HUES64 (cell line): ENCODE results near the gene RC3H2.

Experiments used
- H3K27ac ChIP-seq: 2 replicates; pipeline ENCODE4 v1.7.0; 2013; ENCODE audit warnings: low read depth, low read length, inconsistent platforms
- H3K27me3 ChIP-seq: 2 replicates; pipeline ENCODE4 v1.6.1; 2013; ENCODE audit warnings: mild to moderate bottlenecking, low read length; ENCODE audit not compliant: insufficient read depth
- H3K36me3 ChIP-seq: 2 replicates; pipeline ENCODE4 v1.6.1; 2013; ENCODE audit warnings: mild to moderate bottlenecking, low read length; ENCODE audit not compliant: insufficient read depth
- H3K4me1 ChIP-seq: 2 replicates; pipeline ENCODE4 v1.6.1; 2013; ENCODE audit warnings: mild to moderate bottlenecking, low read length, moderate library complexity; ENCODE audit not compliant: insufficient read depth
- H3K4me3 ChIP-seq: 2 replicates; pipeline ENCODE4 v1.5.1; 2013; ENCODE audit warnings: mild to moderate bottlenecking, low read length, moderate library complexity
- H3K9ac ChIP-seq: 2 replicates; pipeline ENCODE4 v1.6.1; 2013; ENCODE audit warnings: mild to moderate bottlenecking, low read depth, low read length
- H3K9me3 ChIP-seq: 2 replicates; pipeline ENCODE4 v1.6.1; 2013; ENCODE audit warnings: low read depth, low read length; ENCODE audit not compliant: insufficient read depth
- WGBS: fragments of 150-250, 120-280 bp; methylation state at CpG from one replicate; pipeline ENCODE4 v1.1.7; 2013; ENCODE audit warnings: missing lambda C conversion rate; 5-methylcytosine and 5-hydroxymethylcytosine counted together

Gene RC3H2

GRCh38 chr9:122800066-122801060 lies 104.8 kb downstream of the RC3H2 start, which contains the start of gene OR1K1:
OR1K1 (plus strand) TSS chr9:122800123; CDS start chr9:122800123, 0 bp downstream.
- 93% methylated on average over 30 of the region's 30 CpGs for WGBS
- no peak within 1 kb of the TSS for H3K9ac ChIP-seq
- H3K27me3 ChIP-seq: no peaks in the 10 kb centered on the region
- no peak within 1 kb of the TSS for H3K27ac ChIP-seq
- H3K4me1 ChIP-seq: no peaks in the 10 kb centered on the region
- no peaks in the 10 kb centered on the region for H3K36me3 ChIP-seq
- no peak within 1 kb of the TSS for H3K4me3 ChIP-seq
- H3K9me3 ChIP-seq: no peaks in the 10 kb centered on the region

DNA sequence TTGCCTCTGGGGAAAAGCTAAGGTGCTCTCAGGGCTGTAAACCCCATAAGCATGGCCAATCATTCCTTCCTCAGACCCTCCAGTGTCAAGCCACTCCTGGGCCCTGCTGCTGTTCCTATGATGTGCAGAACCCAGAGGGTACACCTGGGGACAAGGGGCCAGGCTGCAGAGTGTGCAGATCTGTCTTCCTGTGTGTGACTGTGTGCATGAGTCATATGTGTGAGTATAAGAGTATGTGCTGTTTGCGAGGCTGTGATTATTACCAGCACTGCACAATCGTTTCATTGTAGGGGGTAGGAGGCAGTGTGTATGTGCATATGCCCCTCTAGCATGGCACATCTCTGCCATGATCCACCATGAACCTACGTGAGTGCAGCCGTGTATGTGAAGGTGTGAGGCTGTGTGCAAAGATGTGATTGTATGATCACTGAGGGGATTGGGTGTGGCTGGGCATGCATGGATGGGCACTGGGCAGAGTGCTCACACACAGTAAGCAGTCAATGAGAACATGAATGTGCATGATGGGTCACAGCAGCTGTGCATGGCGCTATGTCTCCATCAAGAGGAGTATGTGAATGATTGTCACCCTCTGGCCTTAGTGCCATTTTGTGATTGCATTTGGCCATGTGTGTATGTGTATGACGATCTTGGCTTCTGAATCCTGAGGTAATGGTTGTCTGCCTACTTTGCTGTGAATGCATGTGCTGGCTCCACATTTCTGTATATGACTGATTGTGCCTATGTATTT lies 107.7 kb downstream of the RC3H2 start:
- 86% methylated on average over 6 of the region's 6 CpGs for WGBS
- Histone ChIP-seq H3K9me3 (0 out of 2 replicates have a peak, but pooled peaks cover 5% of the 10 kb centered on the region), H3K27ac (no peak overlapping the region), H3K4me3 (no peak overlapping the region), H3K9ac (no peak overlapping the region), H3K4me1 (no peaks in the 10 kb centered on the region), H3K36me3 (no peaks in the 10 kb centered on the region), H3K27me3 (no peaks in the 10 kb centered on the region)
